Measurements from ENCODE around the gene FRK. TPM values are rescaled to one million over a fixed set of nuclear protein-coding genes. Genes with fewer than 3 reads are reported as not detected.
"Not testable (repeated sequence)": the region's sequence is repeated elsewhere in the genome, so short reads cannot be mapped to it uniquely, and the experiment has no call there.

FRK gene
- total RNA-seq, 1 donor from 2014 or later = 8.1 TPM

DNA sequence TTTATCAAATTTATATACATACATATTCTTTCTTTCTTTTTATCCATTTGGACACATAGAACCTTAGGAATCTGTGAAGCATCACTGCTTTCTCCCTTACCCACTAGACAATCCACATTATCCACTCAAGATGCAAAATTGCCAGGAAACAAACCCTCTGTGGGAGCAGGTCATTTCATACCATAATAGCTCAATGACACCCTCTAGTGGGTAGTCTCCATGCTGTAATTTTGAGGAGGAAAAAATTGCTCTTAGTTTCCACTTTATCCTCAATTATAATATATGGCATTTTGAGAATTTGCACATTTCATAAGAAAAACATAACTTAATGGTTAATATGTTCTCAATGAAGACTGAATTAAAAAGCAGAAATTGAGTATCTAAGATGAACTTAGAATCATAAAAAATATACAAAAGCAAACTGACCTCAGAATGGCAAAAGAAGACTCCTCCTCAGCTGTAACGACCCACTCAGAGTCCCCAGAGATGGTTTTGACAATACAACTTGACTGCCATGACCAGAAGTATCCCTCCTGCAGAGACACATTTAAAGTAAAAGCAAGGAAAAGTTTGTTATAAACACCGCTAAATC lies 164.1 kb downstream of the FRK start:
- DNase-seq (ENCODE audit: low read depth) = peak; percentile 9
- TF ChIP-seq, protein P1, sequence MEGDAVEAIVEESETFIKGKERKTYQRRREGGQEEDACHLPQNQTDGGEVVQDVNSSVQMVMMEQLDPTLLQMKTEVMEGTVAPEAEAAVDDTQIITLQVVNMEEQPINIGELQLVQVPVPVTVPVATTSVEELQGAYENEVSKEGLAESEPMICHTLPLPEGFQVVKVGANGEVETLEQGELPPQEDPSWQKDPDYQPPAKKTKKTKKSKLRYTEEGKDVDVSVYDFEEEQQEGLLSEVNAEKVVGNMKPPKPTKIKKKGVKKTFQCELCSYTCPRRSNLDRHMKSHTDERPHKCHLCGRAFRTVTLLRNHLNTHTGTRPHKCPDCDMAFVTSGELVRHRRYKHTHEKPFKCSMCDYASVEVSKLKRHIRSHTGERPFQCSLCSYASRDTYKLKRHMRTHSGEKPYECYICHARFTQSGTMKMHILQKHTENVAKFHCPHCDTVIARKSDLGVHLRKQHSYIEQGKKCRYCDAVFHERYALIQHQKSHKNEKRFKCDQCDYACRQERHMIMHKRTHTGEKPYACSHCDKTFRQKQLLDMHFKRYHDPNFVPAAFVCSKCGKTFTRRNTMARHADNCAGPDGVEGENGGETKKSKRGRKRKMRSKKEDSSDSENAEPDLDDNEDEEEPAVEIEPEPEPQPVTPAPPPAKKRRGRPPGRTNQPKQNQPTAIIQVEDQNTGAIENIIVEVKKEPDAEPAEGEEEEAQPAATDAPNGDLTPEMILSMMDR (conservative IDR thresholded peaks at IDR 0.05; ENCODE audit: low read depth, low read length) = peak; percentile 87
- H3K4me3 ChIP-seq (ENCODE audit: low read depth, low read length) = no peak overlapping the region

DNA sequence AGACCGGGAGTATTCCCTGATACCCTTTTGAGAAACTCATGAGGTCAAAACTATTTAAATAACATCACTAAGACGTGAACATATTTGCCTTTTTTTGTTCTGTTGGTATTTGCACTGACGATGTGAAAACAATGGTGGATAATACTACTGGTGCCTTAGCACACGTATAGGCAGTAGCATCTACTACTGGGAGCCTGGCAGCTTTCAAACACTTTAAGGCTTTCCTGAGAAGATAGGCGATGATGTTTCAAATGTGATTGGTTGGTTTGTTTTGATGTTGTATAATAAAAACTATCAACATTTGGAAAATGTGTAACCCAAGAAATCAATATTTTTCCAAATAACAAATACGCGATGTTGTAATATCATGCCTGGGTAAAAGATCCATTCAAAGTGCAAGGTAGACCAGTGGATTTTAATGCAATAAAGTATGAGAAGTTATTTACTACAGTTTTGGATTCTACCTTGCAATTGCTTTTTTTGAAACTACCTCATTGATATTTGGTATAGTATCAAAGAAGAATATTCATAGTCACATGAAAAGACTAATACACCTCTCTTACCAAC lies 166.2 kb downstream of the FRK start:
- DNase-seq (ENCODE audit: low read depth) = no peak
- no peak overlapping the region for H3K4me3 ChIP-seq (ENCODE audit: low read depth, low read length)
- TF ChIP-seq, protein P1 (conservative IDR thresholded peaks at IDR 0.05; ENCODE audit: low read depth, low read length) = no peak

DNA sequence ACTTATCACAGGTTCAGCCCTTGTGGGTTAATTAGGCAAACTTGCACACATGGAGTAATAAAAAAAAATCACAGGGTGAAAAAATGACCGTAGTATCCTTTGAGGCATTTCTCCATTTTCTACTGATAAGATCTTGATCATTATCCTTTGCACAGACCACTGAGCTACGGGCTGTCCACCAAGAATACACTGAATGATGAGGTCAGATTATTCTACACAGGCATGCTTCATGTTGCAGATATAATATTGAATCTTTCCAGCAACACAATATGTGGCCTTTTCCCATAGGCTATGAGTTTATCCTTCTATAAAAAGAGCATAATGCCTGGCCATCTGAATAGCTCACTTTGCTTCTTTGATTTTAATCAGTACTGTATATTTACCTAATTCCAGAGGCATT lies 168.9 kb downstream of the FRK start:
- DNase-seq (ENCODE audit: low read depth) = no peak
- H3K4me3 ChIP-seq (ENCODE audit: low read depth, low read length) = no peak overlapping the region
- TF ChIP-seq, protein P1 (conservative IDR thresholded peaks at IDR 0.05; ENCODE audit: low read depth, low read length) = no peak

DNA sequence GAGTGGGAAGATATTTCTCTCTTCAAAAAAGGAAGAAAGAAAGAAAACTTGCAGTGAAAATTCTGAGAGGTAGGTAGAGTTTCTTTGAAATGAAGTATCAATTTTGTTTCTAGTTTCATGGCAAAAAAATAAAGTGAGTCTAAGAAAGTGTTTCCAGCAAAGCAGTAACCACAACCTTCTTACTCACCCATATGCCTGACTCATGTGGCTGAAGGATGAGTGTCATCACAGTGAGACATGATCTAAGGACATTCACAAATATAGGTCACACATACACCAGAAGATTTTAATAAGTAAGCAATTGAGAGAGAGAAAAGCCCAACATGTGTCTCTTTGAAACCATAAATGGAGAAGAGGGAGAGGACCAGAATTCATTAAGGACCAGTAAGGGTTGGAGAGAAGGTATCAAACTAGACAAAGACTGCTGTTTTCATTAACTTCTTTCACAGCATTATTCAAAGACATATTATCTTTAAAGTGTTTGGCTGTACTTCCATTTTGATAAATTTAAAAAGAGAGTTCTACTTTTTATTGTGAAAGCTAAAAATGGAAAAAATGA lies 169.5 kb downstream of the FRK start:
- TF ChIP-seq, protein P1 (conservative IDR thresholded peaks at IDR 0.05; ENCODE audit: low read depth, low read length) = no peak
- DNase-seq (ENCODE audit: low read depth) = peak; percentile 67
- no peak overlapping the region for H3K4me3 ChIP-seq (ENCODE audit: low read depth, low read length)

DNA sequence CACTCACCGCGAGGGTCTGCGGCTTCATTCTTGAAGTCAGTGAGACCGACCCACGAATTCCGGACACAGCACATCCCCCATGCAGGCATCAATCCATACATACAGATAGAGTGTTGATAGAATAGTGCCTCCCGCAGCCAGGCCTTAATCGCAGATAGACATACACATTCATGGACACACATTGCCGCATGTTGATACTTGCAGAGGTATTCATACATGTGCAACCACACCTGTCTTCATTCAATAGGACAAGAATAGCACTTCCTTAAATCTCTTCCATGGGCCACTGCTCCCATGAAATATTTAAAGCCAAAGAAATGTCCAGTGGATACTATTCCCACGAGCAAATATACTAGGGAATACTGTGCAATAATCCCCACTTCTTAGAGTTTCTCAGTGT lies 170.5 kb downstream of the FRK start:
- TF ChIP-seq, protein P1 (conservative IDR thresholded peaks at IDR 0.05; ENCODE audit: low read depth, low read length) = no peak
- H3K4me3 ChIP-seq (ENCODE audit: low read depth, low read length) = no peak overlapping the region
- no peak for DNase-seq (ENCODE audit: low read depth)

DNA sequence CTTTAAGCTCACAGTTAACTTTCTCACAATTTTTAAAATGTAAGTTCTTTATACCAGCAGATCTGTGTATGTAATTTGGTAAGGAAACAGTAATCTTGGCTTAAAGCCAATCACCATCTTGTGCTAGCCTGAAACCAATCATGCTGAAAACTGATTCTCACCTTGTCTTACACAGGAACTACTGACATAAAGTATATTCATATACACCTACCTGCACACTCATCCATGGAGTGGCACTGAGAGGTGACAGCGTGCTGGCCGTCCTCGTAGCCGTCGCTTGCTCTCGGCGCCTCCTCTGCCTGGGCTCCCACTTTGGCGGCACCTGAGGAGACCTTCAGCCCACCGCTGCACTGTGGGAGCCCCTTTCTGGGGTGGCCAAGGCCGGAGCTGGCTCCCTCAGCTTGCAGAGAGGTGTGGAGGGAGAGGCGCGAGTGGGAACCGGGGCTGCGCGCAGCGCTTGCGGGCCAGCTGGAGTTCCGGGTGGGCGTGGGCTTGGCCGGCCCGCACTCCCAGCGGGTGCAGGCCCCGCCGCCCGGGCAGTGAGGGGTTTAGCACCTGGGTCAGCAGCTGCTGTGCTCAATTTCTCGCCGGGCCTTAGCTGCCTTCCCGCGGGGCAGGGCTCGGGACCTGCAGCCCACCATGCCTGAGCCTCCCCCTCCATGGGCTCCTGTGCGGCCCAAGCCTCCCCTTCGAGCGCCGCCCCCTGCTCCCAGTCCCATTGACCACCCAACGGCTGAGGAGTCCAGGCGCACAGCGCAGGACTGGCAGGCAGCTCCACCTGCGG lies 171.8 kb downstream of the FRK start:
- H3K4me3 ChIP-seq (ENCODE audit: low read depth, low read length); DNase-seq (ENCODE audit: low read depth): not testable (repeated sequence)

DNA sequence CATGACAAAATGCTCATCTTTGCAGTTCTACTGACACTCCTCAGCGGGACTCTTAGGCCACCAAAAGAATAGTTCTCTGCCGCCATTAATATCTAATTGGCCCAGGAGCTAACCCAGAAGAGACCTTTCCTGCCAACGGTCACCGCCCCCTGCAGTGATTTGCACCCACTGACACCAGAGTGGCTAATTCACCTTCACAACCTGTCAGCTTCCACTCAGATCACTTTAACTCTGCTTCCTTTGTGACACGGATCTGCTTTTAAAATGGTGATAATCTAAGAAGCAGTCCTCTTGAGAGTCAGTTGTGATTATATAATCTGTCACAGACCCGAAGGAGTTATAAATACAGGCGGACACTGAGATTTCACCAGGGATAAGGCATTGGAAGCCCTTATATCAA lies 172.8 kb downstream of the FRK start:
- no peak for DNase-seq (ENCODE audit: low read depth)
- TF ChIP-seq, protein P1 (conservative IDR thresholded peaks at IDR 0.05; ENCODE audit: low read depth, low read length) = no peak

More for the DNA sequence above, 172.8 kb downstream of the FRK start:
- no peak overlapping the region for H3K4me3 ChIP-seq (ENCODE audit: low read depth, low read length)
